ENCODE measurements around the gene GHRHR. TPM values are rescaled to one million over a fixed set of nuclear protein-coding genes. Genes with fewer than 3 reads are reported as not detected.

GHRHR gene
- total RNA-seq: not detected

- no peak for DNase-seq
These were observed at the start of gene GHRHR for GRCh38 chr7:30963842-30964241. TSS of gene GHRHR (plus strand) at chr7:30963953. CDS start at chr7:30964069, 116 bp downstream.

GRCh38 chr7:30914596-30914995 lies 49.2 kb upstream of the GHRHR start:
- no peak overlapping the region for H3K4me3 Mint-ChIP-seq
- H3K27ac Mint-ChIP-seq: no peak overlapping the region
- no peaks in the 10 kb centered on the region for H3K27me3 Mint-ChIP-seq (ENCODE audit: low read depth)
- no peak for DNase-seq
- H3K9me3 Mint-ChIP-seq: no peaks in the 10 kb centered on the region
- no peaks in the 10 kb centered on the region for H3K36me3 Mint-ChIP-seq (ENCODE audit: insufficient read depth in 2 of 2)
- peak; percentile 36 to 39 for ATAC-seq (replicated peaks in 1 of 2)
- H3K4me1 Mint-ChIP-seq (ENCODE audit: low read depth): peaks cover 5% of the 10 kb centered on the region

More at GRCh38 chr7:30963842-30964241, at the start of gene GHRHR:
- H3K4me3 Mint-ChIP-seq: no peak within 1 kb of the TSS
- no peak within 1 kb of the TSS for H3K27ac Mint-ChIP-seq
- no peaks in the 10 kb centered on the region for H3K4me1 Mint-ChIP-seq (ENCODE audit: low read depth)
- peaks cover 16% of the 10 kb centered on the region for H3K27me3 Mint-ChIP-seq (ENCODE audit: low read depth)
- H3K9me3 Mint-ChIP-seq: peaks cover 0 to 2% of the 10 kb centered on the region in 2 donors
- H3K36me3 Mint-ChIP-seq (ENCODE audit: insufficient read depth in 2 of 2): no peaks in the 10 kb centered on the region
- no peak for ATAC-seq (replicated peaks in 1 of 2)

- no peaks in the 10 kb centered on the region for H3K36me3 Mint-ChIP-seq (ENCODE audit: insufficient read depth in 2 of 2)
- no peak overlapping the region for H3K27ac Mint-ChIP-seq
- H3K4me1 Mint-ChIP-seq (ENCODE audit: low read depth): peaks cover 5% of the 10 kb centered on the region
- DNase-seq (no peak), ATAC-seq (replicated peaks in 1 of 2) (no peak)
- H3K27me3 Mint-ChIP-seq (ENCODE audit: low read depth): no peaks in the 10 kb centered on the region
- no peak overlapping the region for H3K4me3 Mint-ChIP-seq
- no peaks in the 10 kb centered on the region for H3K9me3 Mint-ChIP-seq
These were observed 48.6 kb upstream of the GHRHR start for GRCh38 chr7:30915005-30915601.

- no peak overlapping the region for H3K27ac Mint-ChIP-seq
- H3K9me3 Mint-ChIP-seq: no peaks in the 10 kb centered on the region
- DNase-seq: no peak
- peaks cover 5% of the 10 kb centered on the region for H3K4me1 Mint-ChIP-seq (ENCODE audit: low read depth)
- no peaks in the 10 kb centered on the region for H3K27me3 Mint-ChIP-seq (ENCODE audit: low read depth)
- no peak for ATAC-seq (replicated peaks in 1 of 2)
- no peaks in the 10 kb centered on the region for H3K36me3 Mint-ChIP-seq (ENCODE audit: insufficient read depth in 2 of 2)
- no peak overlapping the region for H3K4me3 Mint-ChIP-seq
These were observed 48.0 kb upstream of the GHRHR start for GRCh38 chr7:30915751-30916150.

GRCh38 chr7:30916255-30916654 lies 47.5 kb upstream of the GHRHR start:
- Mint-ChIP-seq H3K4me1 (ENCODE audit: low read depth) (peaks cover 5% of the 10 kb centered on the region), H3K4me3 (no peak overlapping the region), H3K36me3 (ENCODE audit: insufficient read depth in 2 of 2) (no peaks in the 10 kb centered on the region), H3K27ac (no peak overlapping the region), H3K9me3 (no peaks in the 10 kb centered on the region), H3K27me3 (ENCODE audit: low read depth) (no peaks in the 10 kb centered on the region)
- ATAC-seq (replicated peaks in 1 of 2): no peak
- DNase-seq: no peak

- DNase-seq (no peak), ATAC-seq (replicated peaks in 1 of 2) (no peak)
- no peaks in the 10 kb centered on the region for H3K36me3 Mint-ChIP-seq (ENCODE audit: insufficient read depth in 2 of 2)
- H3K27me3 Mint-ChIP-seq (ENCODE audit: low read depth): no peaks in the 10 kb centered on the region
- no peak overlapping the region for H3K27ac Mint-ChIP-seq
- H3K9me3 Mint-ChIP-seq: no peaks in the 10 kb centered on the region
- no peak overlapping the region for H3K4me3 Mint-ChIP-seq
- H3K4me1 Mint-ChIP-seq (ENCODE audit: low read depth): peaks cover 5% of the 10 kb centered on the region
These were observed 47.0 kb upstream of the GHRHR start for GRCh38 chr7:30916767-30917166.

GRCh38 chr7:30917216-30917893 lies 46.4 kb upstream of the GHRHR start:
- H3K27ac Mint-ChIP-seq: no peak overlapping the region
- H3K4me1 Mint-ChIP-seq (ENCODE audit: low read depth): peaks cover 5% of the 10 kb centered on the region
- no peaks in the 10 kb centered on the region for H3K36me3 Mint-ChIP-seq (ENCODE audit: insufficient read depth in 2 of 2)
- H3K27me3 Mint-ChIP-seq (ENCODE audit: low read depth): no peaks in the 10 kb centered on the region
- no peaks in the 10 kb centered on the region for H3K9me3 Mint-ChIP-seq
- ATAC-seq (replicated peaks in 1 of 2) (no peak), DNase-seq (no peak)
- no peak overlapping the region for H3K4me3 Mint-ChIP-seq

GRCh38 chr7:30918676-30919075 lies 45.1 kb upstream of the GHRHR start:
- no peak overlapping the region for H3K4me3 Mint-ChIP-seq
- no peaks in the 10 kb centered on the region for H3K27me3 Mint-ChIP-seq (ENCODE audit: low read depth)
- H3K36me3 Mint-ChIP-seq (ENCODE audit: insufficient read depth in 2 of 2): no peaks in the 10 kb centered on the region
- H3K4me1 Mint-ChIP-seq (ENCODE audit: low read depth): peaks cover 5% of the 10 kb centered on the region
- DNase-seq (no peak), ATAC-seq (replicated peaks in 1 of 2) (no peak)
- no peak overlapping the region for H3K27ac Mint-ChIP-seq
- H3K9me3 Mint-ChIP-seq: no peaks in the 10 kb centered on the region

GRCh38 chr7:30920021-30920583 lies 43.7 kb upstream of the GHRHR start:
- Mint-ChIP-seq H3K36me3 (ENCODE audit: insufficient read depth in 2 of 2) (no peaks in the 10 kb centered on the region), H3K27me3 (ENCODE audit: low read depth) (no peaks in the 10 kb centered on the region), H3K4me1 (ENCODE audit: low read depth) (no peaks in the 10 kb centered on the region), H3K27ac (no peak overlapping the region), H3K4me3 (no peak overlapping the region), H3K9me3 (no peaks in the 10 kb centered on the region)
- ATAC-seq (replicated peaks in 1 of 2) (no peak), DNase-seq (no peak)

GRCh38 chr7:30920584-30921539 lies 42.9 kb upstream of the GHRHR start:
- ATAC-seq (replicated peaks in 1 of 2) (no peak), DNase-seq (no peak)
- H3K9me3 Mint-ChIP-seq: no peaks in the 10 kb centered on the region
- no peaks in the 10 kb centered on the region for H3K36me3 Mint-ChIP-seq (ENCODE audit: insufficient read depth in 2 of 2)
- no peak overlapping the region for H3K4me3 Mint-ChIP-seq
- no peak overlapping the region for H3K27ac Mint-ChIP-seq
- H3K27me3 Mint-ChIP-seq (ENCODE audit: low read depth): no peaks in the 10 kb centered on the region
- H3K4me1 Mint-ChIP-seq (ENCODE audit: low read depth): no peaks in the 10 kb centered on the region

GRCh38 chr7:30921540-30922401 lies 42.0 kb upstream of the GHRHR start:
- no peaks in the 10 kb centered on the region for H3K4me1 Mint-ChIP-seq (ENCODE audit: low read depth)
- no peak overlapping the region for H3K4me3 Mint-ChIP-seq
- no peak overlapping the region for H3K27ac Mint-ChIP-seq
- H3K27me3 Mint-ChIP-seq (ENCODE audit: low read depth): no peaks in the 10 kb centered on the region
- no peaks in the 10 kb centered on the region for H3K36me3 Mint-ChIP-seq (ENCODE audit: insufficient read depth in 2 of 2)
- no peaks in the 10 kb centered on the region for H3K9me3 Mint-ChIP-seq
- DNase-seq (no peak), ATAC-seq (replicated peaks in 1 of 2) (no peak)

GRCh38 chr7:30922596-30922995 lies 41.2 kb upstream of the GHRHR start:
- Mint-ChIP-seq H3K36me3 (ENCODE audit: insufficient read depth in 2 of 2) (peaks cover 0 to 3% of the 10 kb centered on the region in 2 donors), H3K27ac (no peak overlapping the region), H3K9me3 (peaks cover 0 to 2% of the 10 kb centered on the region in 2 donors), H3K27me3 (ENCODE audit: low read depth) (no peaks in the 10 kb centered on the region), H3K4me1 (ENCODE audit: low read depth) (no peaks in the 10 kb centered on the region), H3K4me3 (no peak overlapping the region)
- no peak for ATAC-seq (replicated peaks in 1 of 2)
- DNase-seq: no peak
